ENCODE data around the gene RPP25. TPM values are rescaled to one million over a fixed set of nuclear protein-coding genes. Genes with fewer than 3 reads are reported as not detected.
A peak's percentile ranks its signal among the peaks of the same experiment; 100 is the strongest.

The RPP25 gene
- total and polyA plus RNA-seq, 7 donors, result 3.7 to 24.0 (median 4.8) TPM

GRCh38 chr15:74955017-74955416, 1.6 kb downstream of the RPP25 start:
- peaks cover 20 to 59% (median 26%) of the 10 kb centered on the region in 3 donors for H3K27me3 ChIP-seq
- DNase-seq, result no peak
- no peaks in the 10 kb centered on the region for H3K36me3 ChIP-seq
- H3K9me3 ChIP-seq, result no peaks in the 10 kb centered on the region
- intact Hi-C loops (cut with DNase I), result loop anchor here (5.0 to 10.0 kb wide), 4 partner anchors 113 to 580 kb away; partner anchors contain the start of genes C15orf39 and ULK3
- H3K27ac ChIP-seq, result no peak overlapping the region
- H3K4me3 ChIP-seq, result peak overlapping the region in 2 of 4 donors; percentile 10 to 59
- 57 to 71% methylated on average over 8 of the region's 8 CpGs for WGBS, 2 donors
- H3K4me1 ChIP-seq, result peaks cover 0 to 54% (median 40%) of the 10 kb centered on the region in 4 donors
- TF ChIP-seq POLR2A (IDR thresholded peaks at IDR 0.05) (no peak), EP300 (IDR thresholded peaks at IDR 0.05) (no peak), CTCF (IDR thresholded peaks at IDR 0.05) (no peak), POLR2AphosphoS5 (IDR thresholded peaks at IDR 0.05) (no peak)

GRCh38 chr15:74954515-74954914, 2.1 kb downstream of the RPP25 start:
- no peak for DNase-seq
- no peak overlapping the region for H3K27ac ChIP-seq

GRCh38 chr15:74951006-74951405, 5.6 kb downstream of the RPP25 start:
- Histone ChIP-seq H3K27ac (no peak overlapping the region), H3K4me1 (peaks cover 0 to 18% (median 10%) of the 10 kb centered on the region in 4 donors), H3K27me3 (peaks cover 0 to 27% (median 0%) of the 10 kb centered on the region in 3 donors), H3K4me3 (no peak overlapping the region), H3K36me3 (no peaks in the 10 kb centered on the region), H3K9me3 (no peaks in the 10 kb centered on the region)
- 61 to 72% methylated on average over 3 of the region's 3 CpGs for WGBS, 2 donors
- TF ChIP-seq CTCF (IDR thresholded peaks at IDR 0.05) (no peak), POLR2AphosphoS5 (IDR thresholded peaks at IDR 0.05) (no peak), EP300 (IDR thresholded peaks at IDR 0.05) (no peak), POLR2A (IDR thresholded peaks at IDR 0.05) (no peak)
- intact Hi-C loops (cut with DNase I), result loop anchor here (5.0 to 10.0 kb wide), 3 partner anchors 49 to 576 kb away; no protein-coding TSS in a partner anchor
- DNase-seq, result no peak

More at GRCh38 chr15:74954515-74954914, 2.1 kb downstream of the RPP25 start:
- peaks cover 0 to 53% (median 40%) of the 10 kb centered on the region in 4 donors for H3K4me1 ChIP-seq
- intact Hi-C loops (cut with DNase I), result loop anchor here (5.0 to 10.0 kb wide), 3 partner anchors 52 to 580 kb away; no protein-coding TSS in a partner anchor
- H3K9me3 ChIP-seq, result no peaks in the 10 kb centered on the region
- TF ChIP-seq POLR2A (IDR thresholded peaks at IDR 0.05), result no peak
- no peak for TF ChIP-seq POLR2AphosphoS5 (IDR thresholded peaks at IDR 0.05)
- no peak for TF ChIP-seq EP300 (IDR thresholded peaks at IDR 0.05)
- TF ChIP-seq CTCF (IDR thresholded peaks at IDR 0.05), result no peak
- peak overlapping the region in 1 of 4 donors; percentile 59 for H3K4me3 ChIP-seq
- H3K36me3 ChIP-seq, result no peaks in the 10 kb centered on the region
- peaks cover 20 to 54% (median 24%) of the 10 kb centered on the region in 3 donors for H3K27me3 ChIP-seq

GRCh38 chr15:74950078-74950908, 6.3 kb downstream of the RPP25 start:
- H3K27ac ChIP-seq, result no peak overlapping the region
- intact Hi-C loops (cut with DNase I), result loop anchor here (1.0 to 10.0 kb wide), 4 partner anchors 48 to 575 kb away; no protein-coding TSS in a partner anchor
- H3K9me3 ChIP-seq, result no peaks in the 10 kb centered on the region
- TF ChIP-seq CTCF (IDR thresholded peaks at IDR 0.05) (peak; percentile 99 to 100 (median 99)), EP300 (IDR thresholded peaks at IDR 0.05) (no peak), POLR2AphosphoS5 (IDR thresholded peaks at IDR 0.05) (no peak)
- peaks cover 0 to 11% (median 3%) of the 10 kb centered on the region in 4 donors for H3K4me1 ChIP-seq
- H3K27me3 ChIP-seq, result peaks cover 0 to 23% (median 0%) of the 10 kb centered on the region in 3 donors
- WGBS, 2 donors, result 49 to 58% methylated on average over 7 of the region's 7 CpGs
- no peak overlapping the region for H3K4me3 ChIP-seq
- H3K36me3 ChIP-seq, result no peaks in the 10 kb centered on the region
- DNase-seq, result peak; percentile 85
